Measurements from ENCODE around the gene PLA2R1.
"Not testable (repeated sequence)": the region's sequence is repeated elsewhere in the genome, so short reads cannot be mapped to it uniquely, and the experiment has no call there.

Gene PLA2R1

DNA sequence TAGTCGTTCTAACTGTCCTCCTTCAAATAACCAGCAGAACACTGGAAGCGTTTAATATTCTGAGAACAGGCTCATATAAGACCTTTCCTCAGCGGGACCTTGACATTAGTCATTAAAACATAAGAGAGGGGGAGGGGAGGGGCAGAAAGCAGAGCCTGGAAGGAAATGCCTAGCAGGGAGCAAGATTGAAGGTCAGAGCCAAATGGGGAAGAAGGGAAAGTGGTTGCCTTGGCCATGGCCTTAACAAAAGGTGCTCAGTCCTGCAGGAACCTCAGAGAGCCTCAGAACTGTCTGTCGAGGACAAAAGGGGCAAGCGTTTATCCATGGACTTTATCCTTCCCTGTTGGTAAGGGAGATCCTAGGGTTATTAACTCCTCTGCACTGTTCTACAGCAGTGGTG, 856 bp upstream of the PLA2R1 start:
- no peak for DNase-seq

DNA sequence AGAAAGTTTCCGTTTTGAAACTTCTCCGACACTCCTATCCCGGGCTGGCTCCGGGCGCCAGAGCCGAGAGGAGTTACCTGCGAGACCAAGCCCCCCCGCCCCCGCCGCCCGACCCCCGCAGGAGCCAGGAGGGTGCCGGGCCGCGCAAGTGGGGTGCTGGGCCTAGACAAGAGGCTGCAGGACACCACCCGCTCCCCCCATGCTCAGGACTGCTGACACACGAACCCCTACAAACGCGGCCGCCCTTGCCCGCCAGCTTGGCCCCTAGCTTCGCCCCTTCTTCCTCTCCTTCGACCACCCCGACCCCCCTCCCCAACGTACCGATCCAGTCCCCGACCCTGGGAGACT, 497 bp downstream of the PLA2R1 start:
- DNase-seq, result no peak

GRCh38 chr2:160061533-160061932, 882 bp downstream of the PLA2R1 start:
- no peak for DNase-seq

- no peak for DNase-seq
These were observed 2.1 kb downstream of the PLA2R1 start for GRCh38 chr2:160060297-160060696.

DNA sequence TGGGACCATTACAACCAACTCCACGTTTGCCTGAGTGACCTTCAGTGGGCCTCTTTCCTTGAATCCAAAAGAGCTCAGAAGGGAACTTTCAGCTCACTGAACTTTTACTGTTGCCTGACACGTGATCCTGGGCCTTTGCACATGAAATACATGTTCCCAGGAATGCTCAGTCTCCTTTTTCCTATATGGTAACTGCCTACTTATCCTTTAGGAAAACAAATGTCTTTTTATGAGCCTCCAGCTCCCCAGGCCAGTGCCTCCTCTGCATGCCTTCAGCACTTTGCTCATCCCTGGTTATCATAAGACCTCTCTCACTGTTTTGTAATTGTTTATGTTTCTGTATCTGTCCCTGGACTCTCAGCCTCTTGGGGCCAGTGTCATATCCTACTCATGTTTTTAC, 5.1 kb downstream of the PLA2R1 start:
- no peak for DNase-seq

DNA sequence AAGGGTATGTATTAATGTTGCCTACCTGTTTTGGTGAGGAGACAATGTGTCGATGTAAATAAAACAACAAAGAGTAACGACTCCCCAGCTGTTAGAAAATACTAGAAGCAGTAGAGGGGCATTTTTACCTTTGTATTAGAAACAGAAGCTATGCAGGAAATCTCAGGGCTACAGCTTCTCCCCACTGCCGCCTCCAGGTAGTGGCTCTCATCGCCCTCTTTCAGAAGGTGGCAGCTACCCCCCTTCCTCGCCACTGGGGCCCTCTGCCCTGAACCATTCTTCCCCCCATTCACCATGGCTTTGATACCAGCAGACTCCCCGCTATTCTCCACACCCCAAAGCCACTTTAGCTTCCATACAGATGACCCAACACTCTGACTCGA, 6.7 kb downstream of the PLA2R1 start:
- no peak for DNase-seq

- DNase-seq, result no peak
These were observed 7.3 kb downstream of the PLA2R1 start for GRCh38 chr2:160054984-160055725.

DNA sequence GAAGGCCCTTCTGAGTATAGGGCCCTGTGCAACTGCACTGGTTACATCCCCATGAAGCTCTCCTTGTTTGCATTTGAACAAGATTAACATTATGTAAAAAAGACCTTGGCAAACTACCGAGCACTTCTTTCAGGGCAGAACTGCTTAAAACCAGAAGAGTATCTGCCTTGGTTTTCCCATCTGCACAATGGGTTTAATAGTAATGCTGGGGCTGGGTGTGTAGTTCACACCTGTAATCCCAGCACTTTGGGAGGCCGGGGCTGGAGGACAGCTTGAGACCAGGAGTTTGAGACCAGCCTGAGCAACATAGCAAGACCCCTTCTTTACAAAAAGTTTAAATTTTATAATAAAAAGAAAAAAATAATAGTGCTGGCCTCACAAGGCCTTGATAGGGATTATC, 8.5 kb downstream of the PLA2R1 start:
- no peak for DNase-seq

DNA sequence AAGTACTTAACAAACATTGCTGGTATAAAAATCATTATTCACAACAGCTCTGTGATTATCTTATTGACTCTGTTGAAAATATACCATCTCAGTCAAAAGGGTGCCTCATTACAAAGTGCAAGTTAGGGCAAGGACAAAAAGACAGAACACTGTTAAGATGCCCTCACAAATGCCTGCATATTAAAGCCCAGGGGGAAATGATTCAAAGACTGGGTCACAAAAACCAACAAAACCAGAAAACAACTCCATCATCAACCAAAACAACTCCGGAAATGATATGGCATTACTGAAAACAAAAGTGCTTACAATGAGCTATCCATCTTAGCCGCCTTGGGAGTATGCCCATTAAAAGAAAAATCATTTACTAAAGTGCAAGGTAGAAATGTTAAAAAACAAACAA, 9.9 kb downstream of the PLA2R1 start:
- no peak for DNase-seq

DNA sequence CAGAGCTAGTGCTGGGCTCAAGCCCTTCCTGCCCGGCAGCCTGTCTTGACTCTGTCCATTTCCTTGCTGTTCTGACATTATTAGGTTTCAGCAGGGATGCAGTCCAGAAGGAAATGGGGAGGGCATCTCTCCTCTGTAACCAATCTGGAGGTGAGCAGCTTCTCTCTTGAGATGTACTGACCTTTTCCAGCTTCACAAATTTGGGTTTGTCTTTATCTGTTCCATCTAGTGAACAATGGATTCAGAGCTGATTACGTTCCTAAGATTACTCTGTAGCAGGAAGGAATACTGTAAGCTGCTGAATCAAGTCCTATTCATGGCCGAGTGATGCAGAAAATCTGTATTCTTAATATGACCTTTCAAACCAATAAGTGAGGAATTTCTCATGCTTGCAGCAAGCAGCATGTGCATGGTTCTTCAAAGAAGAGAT, 11.0 kb downstream of the PLA2R1 start:
- DNase-seq, result no peak

DNA sequence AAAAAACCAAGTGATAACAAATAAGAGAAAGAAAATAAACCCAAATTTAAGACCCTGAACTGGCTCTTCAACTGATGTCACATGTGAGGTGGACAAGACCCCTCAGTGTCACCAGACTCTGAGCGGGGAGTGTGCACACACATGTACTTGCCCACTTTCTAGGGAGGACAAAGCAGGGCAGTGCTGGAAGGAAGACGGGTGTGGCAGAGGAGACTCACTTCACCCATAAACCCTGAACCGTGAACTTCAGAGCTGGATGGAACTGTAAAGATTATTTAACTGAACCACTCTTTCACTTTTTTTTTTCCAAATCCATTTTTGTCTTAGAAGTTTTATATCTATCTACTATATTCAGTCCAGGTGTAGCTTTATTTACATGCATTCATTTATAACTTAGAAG, 12.3 kb downstream of the PLA2R1 start:
- DNase-seq, result no peak

GRCh38 chr2:160045703-160046210, 16.7 kb downstream of the PLA2R1 start:
- DNase-seq, result no peak

GRCh38 chr2:160044728-160045127, 17.7 kb downstream of the PLA2R1 start:
- DNase-seq, result no peak

GRCh38 chr2:160043265-160043664, 19.1 kb downstream of the PLA2R1 start:
- DNase-seq, result no peak

- peak; percentile 43 to 56 for DNase-seq
These were observed 20.4 kb downstream of the PLA2R1 start for GRCh38 chr2:160042054-160042453.

DNA sequence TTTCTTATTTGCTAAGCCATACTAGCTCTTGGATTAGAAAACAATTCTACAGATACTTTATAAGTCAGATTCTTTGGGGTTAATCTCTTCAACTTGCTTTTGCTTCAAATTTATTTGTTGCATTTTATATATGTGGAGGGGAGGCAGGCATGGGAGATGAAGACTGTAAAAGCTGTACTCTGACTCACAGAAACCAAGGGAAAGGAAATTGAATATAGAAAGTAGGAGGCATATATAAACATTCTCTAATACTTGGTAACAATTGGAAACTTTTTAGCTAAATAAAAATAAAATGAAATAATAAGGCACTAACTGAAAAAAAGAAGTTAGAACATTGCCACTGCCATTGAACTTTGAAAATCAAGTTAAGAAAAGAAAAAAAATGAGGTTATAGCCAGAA, 21.3 kb downstream of the PLA2R1 start:
- DNase-seq, result no peak

- DNase-seq, result no peak
These were observed 23.1 kb downstream of the PLA2R1 start for GRCh38 chr2:160039166-160039903.

DNA sequence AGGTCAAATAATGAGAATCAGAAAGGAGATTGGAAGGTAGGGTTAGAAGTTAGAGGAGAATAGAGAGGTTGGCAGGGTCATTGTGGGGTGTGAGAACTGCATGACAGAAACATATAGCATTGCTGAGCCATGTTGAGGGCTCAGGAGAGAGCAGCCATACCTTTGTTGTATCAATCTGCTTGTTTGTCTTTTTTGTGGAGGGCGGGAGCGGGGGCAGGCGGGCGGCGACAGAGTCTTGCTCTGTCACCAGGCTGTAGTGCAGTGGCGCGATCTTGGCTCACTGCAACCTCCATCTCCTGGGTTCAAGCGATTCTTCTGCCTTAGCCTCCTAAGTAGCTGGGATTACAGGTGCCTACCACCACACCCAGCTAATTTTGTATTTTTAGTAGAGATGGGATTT, 23.8 kb downstream of the PLA2R1 start:
- not testable (repeated sequence) for DNase-seq

GRCh38 chr2:160036736-160037135, 25.7 kb downstream of the PLA2R1 start:
- DNase-seq, result no peak

GRCh38 chr2:160035125-160035524, 27.3 kb downstream of the PLA2R1 start:
- DNase-seq, result no peak

- no peak for DNase-seq
These were observed 28.0 kb downstream of the PLA2R1 start for GRCh38 chr2:160034396-160034795.

GRCh38 chr2:160033732-160034392, 28.6 kb downstream of the PLA2R1 start:
- DNase-seq, result no peak

GRCh38 chr2:160029270-160029628, 33.2 kb downstream of the PLA2R1 start:
- DNase-seq, result no peak

Data from activated T-cell treated with anti-CD3 and anti-CD28 coated beads, Interleukin-2, amount 50 U/mL, for 48 hours (primary cell).